GM19238 (cell line): ENCODE data around the gene RBFA.
"Not testable (repeated sequence)": the region's sequence is repeated elsewhere in the genome, so short reads cannot be mapped to it uniquely, and the experiment has no call there.

Experiments used
- DNase-seq: peaks from one replicate; pipeline ENCODE4 v3.0.0; 2011; ENCODE audit warnings: low spot score; ENCODE audit not compliant: insufficient read length

RBFA gene

GRCh38 chr18:80027719-80028118 is 6.5 kb upstream of the RBFA start:
- not testable (repeated sequence) for DNase-seq

GRCh38 chr18:80029690-80030089 is 4.5 kb upstream of the RBFA start:
- DNase-seq: no peak

DNA sequence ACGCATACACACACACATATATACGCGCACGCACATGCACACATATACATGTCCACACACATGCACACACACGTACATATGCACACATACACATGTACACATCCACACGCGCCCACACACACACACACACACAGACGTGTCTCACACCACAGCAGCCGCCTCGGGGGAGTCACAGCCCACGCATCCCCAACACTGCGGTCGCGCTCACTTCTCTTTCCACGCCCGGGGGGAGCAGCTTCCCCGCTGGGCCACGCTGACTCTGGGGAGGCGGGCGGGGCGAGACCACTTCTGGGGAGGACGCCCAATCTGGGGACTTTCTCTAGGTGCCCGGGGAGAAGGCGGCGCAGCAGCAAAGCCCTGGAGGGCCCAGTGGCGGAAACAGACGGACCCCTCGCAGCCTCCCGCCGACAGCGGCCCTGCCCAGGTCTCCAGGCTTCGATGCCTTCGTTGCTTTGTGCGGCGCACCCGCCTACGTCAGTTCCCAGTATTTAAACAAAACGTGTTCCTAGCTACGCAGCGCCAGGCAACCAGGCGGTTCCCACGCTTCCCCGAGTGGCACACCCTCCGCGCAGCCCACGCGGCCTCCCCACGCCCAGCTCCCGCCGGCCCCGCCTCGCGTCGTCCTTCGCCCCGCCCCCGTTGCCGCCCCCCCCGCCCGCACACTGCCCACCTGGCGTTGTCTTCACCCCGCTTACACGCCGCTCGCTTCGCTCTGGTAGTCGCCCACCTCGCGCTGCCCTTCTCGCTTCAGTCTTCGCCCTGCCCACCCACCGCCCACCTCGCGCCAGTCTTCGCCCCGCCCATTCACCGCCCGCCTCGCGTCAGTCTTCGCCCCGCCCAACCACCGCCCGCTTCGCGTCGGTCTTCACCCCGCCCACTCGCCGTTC is 810 bp upstream of the RBFA start:
- DNase-seq: no peak

- DNase-seq: no peak
Measured at GRCh38 chr18:80034852-80035406, 695 bp downstream of the RBFA start.

DNA sequence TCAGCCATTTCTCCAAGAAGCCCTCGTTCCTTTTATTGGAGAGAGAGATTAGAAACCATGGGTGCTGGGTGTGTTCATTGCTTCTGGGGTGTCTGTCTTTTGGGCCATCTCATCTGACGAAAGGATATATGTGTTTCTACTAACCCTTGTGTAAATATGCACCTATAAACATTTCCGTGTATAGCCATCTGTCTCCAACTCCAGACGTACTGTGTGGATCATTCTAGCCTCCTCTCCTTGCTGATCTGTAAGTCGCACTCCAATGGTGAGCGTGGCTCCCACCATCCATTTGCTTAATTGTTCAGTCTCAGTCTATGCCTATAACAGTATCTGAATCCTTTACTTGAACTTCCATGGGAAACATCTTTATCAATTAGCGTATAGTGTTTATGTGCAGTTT is 1.8 kb downstream of the RBFA start:
- DNase-seq: no peak

- no peak for DNase-seq
Measured at GRCh38 chr18:80037300-80037699, 3.1 kb downstream of the RBFA start.

DNA sequence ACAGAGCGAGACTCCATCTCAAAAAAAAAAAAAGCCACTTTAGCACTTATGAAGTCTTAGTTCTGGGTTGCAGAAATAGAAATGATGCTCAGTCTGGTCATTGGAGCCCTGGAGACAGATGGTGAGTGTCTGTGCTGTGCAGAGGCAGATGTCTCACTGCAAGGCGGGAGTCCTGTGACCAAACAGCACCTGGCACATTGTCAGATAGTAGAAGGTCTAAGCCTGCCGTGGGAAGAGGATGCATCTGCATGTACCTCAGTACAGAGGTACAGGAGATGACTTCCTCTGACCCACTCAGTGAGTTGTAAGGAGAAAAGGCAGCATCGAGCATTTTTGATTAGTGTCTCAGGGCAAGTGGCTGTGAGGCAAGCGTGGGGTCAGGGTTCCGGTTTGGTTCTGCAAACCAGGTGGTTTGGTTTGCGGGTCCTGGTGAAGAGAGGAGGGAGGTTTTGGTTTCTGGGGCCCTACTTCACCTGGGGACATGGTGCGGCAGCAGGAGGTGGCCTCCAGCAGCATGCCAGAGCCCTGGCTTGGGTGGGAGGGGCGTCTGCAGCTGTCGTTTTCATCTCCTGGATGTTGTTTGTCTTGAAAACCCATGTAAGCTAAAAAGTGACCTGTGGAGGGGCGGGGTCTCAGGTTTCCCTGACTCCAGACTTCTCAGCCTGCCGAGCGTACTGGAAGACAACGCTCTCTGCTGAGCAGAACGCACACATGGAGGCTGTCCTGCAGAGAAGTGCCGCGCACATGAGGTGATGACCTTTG is 3.8 kb downstream of the RBFA start:
- DNase-seq: no peak

- no peak for DNase-seq
Measured at GRCh38 chr18:80040515-80040914, 6.3 kb downstream of the RBFA start.

DNA sequence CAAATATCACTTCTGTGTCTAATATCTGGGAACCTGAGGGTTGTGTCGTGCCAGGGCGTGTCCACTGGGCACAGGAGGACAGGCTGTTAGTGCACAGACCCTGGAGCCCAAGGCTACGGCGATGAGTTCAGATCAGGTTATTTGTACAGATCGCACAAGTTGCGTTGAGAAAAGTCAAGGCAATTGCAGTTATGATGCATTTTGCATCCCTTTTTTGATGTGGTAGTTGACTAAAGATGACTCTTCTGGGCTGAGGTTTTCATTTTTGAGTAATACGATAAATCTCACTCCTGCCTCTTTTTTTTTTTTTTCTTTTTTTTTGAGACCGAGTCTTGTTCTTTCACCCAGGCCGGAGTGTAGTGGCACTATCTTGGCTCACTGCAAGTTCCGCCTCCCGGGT is 7.2 kb downstream of the RBFA start:
- DNase-seq: no peak

DNA sequence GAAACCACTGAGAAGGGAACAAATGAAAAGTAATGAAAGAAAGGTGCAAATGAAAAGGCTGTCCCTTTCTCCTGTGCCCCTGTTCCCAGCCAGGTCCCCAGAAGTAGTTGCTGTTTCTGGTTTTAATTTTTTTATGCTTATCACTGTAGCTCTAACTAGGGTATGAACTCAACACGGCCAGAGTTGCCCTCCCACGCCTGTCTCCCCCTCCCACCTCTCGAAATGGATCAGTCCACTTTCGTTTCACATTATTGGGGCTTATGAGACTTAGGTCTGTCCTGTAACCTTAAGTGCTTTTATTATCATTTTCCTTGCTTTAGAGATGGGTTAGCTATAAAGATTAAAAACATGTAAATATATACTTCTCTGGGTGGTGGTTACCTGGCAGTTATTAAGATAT is 8.6 kb downstream of the RBFA start:
- no peak for DNase-seq

GRCh38 chr18:80044072-80044471 is 9.8 kb downstream of the RBFA start:
- no peak for DNase-seq

DNA sequence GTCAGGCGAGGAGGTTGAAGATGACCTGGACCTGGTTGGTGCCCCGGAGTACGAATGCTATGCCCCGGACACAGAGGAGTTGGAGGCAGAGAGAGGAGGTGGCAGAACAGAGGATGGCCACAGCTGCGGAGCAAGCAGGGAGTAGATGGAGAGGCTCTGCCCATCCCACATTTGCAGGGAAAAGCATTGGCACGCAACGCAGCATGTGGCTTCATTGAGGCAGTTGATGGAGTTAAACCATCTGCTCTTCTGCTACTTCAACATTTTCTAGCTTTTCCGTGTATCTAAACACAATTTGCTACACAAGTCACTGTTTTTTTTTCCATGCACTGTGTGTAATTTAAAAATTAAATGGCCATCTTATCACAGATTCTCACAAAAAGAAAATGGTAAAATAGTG is 11.8 kb downstream of the RBFA start:
- DNase-seq: no peak

- no peak for DNase-seq
Measured at GRCh38 chr18:80046431-80046830, 12.2 kb downstream of the RBFA start.

GRCh38 chr18:80046961-80047541 is 12.8 kb downstream of the RBFA start:
- DNase-seq: no peak

- no peak for DNase-seq
Measured at GRCh38 chr18:80050797-80051196, 16.6 kb downstream of the RBFA start.

GRCh38 chr18:80056095-80056494 is 21.9 kb downstream of the RBFA start:
- DNase-seq: no peak

GRCh38 chr18:80059945-80060344 is 25.7 kb downstream of the RBFA start:
- no peak for DNase-seq

GRCh38 chr18:80065705-80066104 is 31.5 kb downstream of the RBFA start:
- DNase-seq: no peak

GRCh38 chr18:80067321-80067720 is 33.1 kb downstream of the RBFA start:
- no peak for DNase-seq

- no peak for DNase-seq
Measured at GRCh38 chr18:80067897-80068296, 33.7 kb downstream of the RBFA start.

DNA sequence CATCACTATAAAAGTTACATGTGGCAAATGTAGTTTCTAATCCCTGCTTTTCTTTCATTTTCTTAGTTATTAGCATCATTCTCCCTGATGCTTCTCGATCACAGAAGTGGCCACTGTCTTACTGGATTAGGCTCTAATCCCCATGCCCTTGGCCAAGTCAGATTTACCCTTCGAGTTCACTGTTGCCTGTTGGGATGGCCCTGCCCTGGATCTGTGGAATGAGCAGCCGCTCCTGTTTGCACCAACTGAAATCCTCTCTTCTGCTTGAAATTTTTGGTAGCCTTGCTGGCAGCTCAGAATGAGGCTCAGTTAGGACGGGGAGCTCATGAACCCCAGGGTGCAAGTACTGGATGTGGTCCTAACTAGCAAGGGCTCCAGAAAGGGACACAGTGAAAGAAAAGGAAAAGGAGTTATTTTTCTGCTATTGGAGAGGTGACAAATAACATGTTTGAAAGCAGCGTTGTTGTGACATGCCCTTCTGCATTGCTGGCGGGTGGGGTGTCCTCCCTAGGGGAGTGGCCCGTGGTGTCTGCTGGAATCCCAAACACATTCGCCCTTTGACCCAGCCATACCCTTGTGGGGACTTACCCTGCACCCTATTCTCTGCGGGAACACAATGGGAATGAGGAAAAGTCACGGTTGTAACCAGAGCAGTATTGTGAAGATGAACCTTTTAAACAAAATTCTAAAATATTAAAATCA is 34.5 kb downstream of the RBFA start:
- no peak for DNase-seq
